GM21447 (cell line): ENCODE results near the gene TBC1D22A.
A peak's percentile ranks its signal among the peaks of the same experiment; 100 is the strongest.
"Not testable (repeated sequence)": the region's sequence is repeated elsewhere in the genome, so short reads cannot be mapped to it uniquely, and the experiment has no call there.

Experiments
- ATAC-seq: cut with Tn5 transposase; IDR thresholded peaks from one replicate; pipeline ENCODE4 v1.9.1; 2021; ENCODE audit not compliant: unreplicated experiment

TBC1D22A gene

GRCh38 chr22:46967445-46968358, 205.3 kb downstream of the TBC1D22A start:
- no peak for ATAC-seq

DNA sequence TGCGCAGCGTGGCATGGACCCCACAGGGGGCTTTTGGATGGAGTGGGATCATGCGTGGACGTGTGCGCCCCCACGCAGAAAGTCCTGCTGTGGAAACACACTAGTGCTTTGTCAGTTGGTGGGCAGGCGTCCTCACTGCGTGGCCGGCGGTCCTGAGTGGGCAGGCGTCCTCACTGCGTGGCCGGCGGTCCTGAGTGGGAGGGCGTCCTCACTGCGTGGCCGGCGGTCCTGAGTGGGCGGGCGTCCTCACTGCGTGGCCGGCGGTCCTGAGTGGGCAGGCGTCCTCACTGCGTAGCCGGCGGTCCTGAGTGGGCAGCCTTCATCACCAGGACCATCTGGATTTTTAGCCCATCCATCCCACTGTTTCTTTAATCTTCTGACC, 205.9 kb downstream of the TBC1D22A start:
- no peak for ATAC-seq

- ATAC-seq: no peak
These were observed 206.4 kb downstream of the TBC1D22A start for GRCh38 chr22:46968848-46969247.

GRCh38 chr22:46969491-46969890, 207.0 kb downstream of the TBC1D22A start:
- ATAC-seq: peak; percentile 81

- peak; percentile 23 for ATAC-seq
These were observed 207.5 kb downstream of the TBC1D22A start for GRCh38 chr22:46969961-46970360.

- no peak for ATAC-seq
These were observed 208.1 kb downstream of the TBC1D22A start for GRCh38 chr22:46970411-46971098.

GRCh38 chr22:46971099-46971763, 208.8 kb downstream of the TBC1D22A start:
- ATAC-seq: no peak

GRCh38 chr22:46971764-46972125, 209.3 kb downstream of the TBC1D22A start:
- ATAC-seq: no peak

DNA sequence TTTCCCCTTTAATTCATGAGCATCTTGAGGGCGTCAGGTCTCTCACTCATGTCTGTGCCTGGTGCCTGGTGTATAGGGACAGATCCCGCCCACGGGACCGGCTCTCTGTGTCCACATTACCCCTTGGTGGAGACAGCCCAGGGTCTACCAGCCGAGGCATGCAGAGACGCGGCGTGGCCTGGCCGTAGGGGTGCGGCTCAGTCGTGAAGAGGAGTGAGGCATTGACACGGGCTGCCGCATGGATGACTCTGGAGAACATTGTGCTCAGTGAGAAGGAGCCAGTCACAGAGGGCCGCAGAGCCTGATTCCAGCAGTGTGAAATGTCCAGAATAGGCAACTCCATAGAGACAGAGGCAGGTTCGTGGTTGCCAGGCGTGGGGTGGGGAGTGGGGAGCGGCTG, 209.8 kb downstream of the TBC1D22A start:
- ATAC-seq: no peak

- ATAC-seq: no peak
These were observed 210.7 kb downstream of the TBC1D22A start for GRCh38 chr22:46972901-46973831.

- no peak for ATAC-seq
These were observed 211.6 kb downstream of the TBC1D22A start for GRCh38 chr22:46974077-46974476.

- no peak for ATAC-seq
These were observed 212.5 kb downstream of the TBC1D22A start for GRCh38 chr22:46974631-46975585.

DNA sequence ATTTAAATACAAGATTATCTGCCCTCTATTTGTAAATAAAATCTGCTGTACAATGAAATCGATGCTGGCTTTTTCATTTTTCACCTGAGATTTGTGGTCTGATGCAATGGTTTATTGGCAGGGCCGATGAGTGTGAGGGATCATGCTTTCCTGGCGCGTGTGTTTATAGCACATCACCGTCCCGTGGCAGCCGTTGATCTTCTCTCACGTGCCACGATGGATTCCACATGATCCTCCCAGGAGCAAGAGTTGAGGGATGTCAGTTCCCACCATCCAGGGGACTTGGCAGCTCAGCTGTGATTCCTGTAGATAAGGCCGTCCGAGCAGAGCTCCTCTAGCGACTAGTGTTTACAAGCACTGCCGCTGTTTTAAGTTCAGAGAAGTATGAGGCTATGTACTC, 213.7 kb downstream of the TBC1D22A start:
- ATAC-seq: no peak

DNA sequence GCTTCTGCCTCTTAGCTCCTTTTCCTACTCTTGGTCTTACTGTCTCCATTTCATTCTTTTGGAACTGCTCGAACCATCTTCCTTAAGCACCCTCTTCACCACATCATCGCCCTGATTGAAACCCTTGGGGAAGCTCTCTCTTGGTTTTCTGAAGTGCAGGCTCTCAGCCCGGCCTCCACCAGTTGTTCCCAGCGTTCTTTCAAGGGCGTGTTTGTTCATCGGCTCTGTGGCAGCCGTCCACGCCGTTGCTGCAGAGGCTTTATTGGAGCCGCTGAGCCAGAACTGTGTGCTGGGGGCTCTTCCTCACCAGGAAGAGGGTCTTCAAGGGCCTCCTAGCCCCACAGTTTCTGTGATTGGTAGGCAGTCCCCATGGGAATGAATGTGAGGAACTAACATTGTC, 214.1 kb downstream of the TBC1D22A start:
- no peak for ATAC-seq

DNA sequence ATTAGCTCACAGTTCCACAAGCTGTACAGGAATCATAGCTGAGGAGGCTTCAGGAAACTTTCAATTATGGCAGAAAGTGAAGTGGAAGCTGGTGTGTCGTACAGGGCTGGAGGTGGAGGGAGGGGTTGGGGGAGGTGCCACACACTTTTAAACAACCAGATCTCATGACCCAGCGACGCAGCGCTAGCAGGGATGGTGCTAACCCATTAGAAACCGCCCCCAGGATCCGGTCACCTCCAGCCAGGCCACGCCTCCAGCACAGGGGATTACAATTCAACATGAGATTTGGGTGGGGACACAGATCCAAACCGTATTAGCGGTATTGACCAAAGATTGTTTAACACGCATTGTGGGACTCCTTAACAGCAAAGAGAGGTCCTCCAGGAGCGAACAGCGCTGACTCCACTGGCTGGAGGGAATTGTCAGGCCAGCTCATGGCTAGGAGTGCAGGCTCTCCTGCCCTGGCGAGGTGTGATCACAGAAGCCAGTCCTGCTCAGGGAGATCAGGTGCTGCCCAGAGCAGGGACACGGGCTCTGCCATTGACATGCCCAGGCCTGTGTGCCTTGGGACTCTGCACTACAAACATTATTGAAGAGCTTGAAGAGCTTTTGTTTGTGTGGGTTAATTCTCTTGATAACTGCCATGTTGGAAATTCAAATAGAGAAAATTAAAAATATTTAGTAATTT, 215.3 kb downstream of the TBC1D22A start:
- ATAC-seq: no peak

DNA sequence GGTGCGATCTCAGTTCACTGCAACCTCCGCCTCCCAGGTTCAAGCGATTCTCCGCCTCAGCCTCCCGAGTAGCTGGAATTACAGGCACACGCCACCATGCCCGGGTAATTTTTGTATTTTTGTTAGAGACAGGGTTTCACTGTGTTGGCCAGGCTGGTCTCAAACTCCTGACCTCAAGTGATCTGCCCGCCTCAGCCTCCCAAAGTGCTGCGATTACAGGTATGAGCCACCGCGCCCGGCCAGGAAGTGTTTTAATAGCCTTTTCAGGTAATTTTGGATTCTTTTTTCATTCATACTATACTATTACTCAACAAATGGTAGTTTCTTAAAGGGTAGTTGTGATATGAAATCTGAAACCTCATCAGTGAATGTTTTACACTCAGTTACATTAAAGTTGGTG, 216.2 kb downstream of the TBC1D22A start:
- not testable (repeated sequence) for ATAC-seq

GRCh38 chr22:46979506-46979905, 217.1 kb downstream of the TBC1D22A start:
- no peak for ATAC-seq

DNA sequence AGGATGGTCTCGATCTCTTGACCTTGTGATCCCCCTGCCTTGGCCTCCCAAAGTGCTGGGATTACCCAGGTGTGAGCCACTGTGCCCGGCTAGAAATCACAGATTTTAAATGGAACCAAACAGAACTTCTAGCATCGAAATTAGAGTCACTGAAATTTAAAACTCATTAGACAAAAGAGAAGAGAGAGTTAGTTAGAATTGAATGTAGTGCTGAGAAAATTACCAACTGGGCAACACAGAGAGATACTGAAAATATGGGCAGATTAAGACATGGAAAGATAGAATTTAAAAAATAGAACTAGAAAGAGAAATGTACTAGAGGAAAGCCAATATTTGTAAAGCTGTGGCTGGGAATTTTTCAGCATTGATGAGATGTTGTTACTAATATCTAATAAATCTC, 217.9 kb downstream of the TBC1D22A start:
- ATAC-seq: no peak

DNA sequence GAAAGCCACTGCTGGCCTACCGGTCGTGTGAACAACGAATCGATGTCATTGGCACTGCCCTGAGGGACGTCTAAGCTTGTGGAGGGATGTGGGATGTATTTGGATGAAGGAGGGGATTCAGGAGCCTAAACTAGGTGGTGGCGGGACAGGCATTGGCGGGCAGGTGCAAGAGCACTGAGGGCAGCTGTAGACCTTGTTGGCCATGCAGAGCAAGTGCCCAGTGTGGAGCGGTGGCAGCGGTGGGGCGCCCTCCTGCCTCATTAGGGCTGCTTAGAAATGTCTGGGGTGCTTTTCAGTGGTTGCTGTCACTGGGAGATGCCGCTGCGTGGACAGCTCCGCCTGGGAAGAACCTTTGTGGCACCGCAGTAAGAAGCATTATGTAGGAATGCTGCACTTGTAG, 220.2 kb downstream of the TBC1D22A start:
- ATAC-seq: no peak
